ENCODE measurements around the gene EXPH5. TPM values are rescaled to one million over a fixed set of nuclear protein-coding genes. Genes with fewer than 3 reads are reported as not detected.

EXPH5 gene
- total and polyA plus RNA-seq, 7 donors, result 0.36 to 2.4 (median 0.55) TPM

- no peak overlapping the region for H3K27ac ChIP-seq
- H3K4me1 ChIP-seq, result no peaks in the 10 kb centered on the region
- no peak overlapping the region for H3K4me3 ChIP-seq
- intact Hi-C loops (cut with DNase I), result no loop called here
- H3K9me3 ChIP-seq, result no peaks in the 10 kb centered on the region
- H3K27me3 ChIP-seq, result no peaks in the 10 kb centered on the region
- DNase-seq, result no peak
- TF ChIP-seq POLR2AphosphoS5 (IDR thresholded peaks at IDR 0.05), result no peak
- TF ChIP-seq POLR2A (IDR thresholded peaks at IDR 0.05), result no peak
- no peak for TF ChIP-seq CTCF (IDR thresholded peaks at IDR 0.05)
- TF ChIP-seq EP300 (IDR thresholded peaks at IDR 0.05), result no peak
- 16 to 62% methylated on average over 2 of the region's 2 CpGs for WGBS, 2 donors
- no peaks in the 10 kb centered on the region for H3K36me3 ChIP-seq
Observed at GRCh38 chr11:108571001-108571400, 22.6 kb downstream of the EXPH5 start.

- no peak for DNase-seq
- Histone ChIP-seq H3K36me3 (no peaks in the 10 kb centered on the region), H3K9me3 (no peaks in the 10 kb centered on the region), H3K27me3 (no peaks in the 10 kb centered on the region), H3K27ac (no peak overlapping the region), H3K4me1 (no peaks in the 10 kb centered on the region), H3K4me3 (no peak overlapping the region)
- intact Hi-C loops (cut with DNase I), result no loop called here
- TF ChIP-seq CTCF (IDR thresholded peaks at IDR 0.05) (no peak), POLR2AphosphoS5 (IDR thresholded peaks at IDR 0.05) (no peak), POLR2A (IDR thresholded peaks at IDR 0.05) (no peak), EP300 (IDR thresholded peaks at IDR 0.05) (no peak)
- WGBS, 2 donors, result 97 to 98% methylated on average over 1 of the region's 1 CpG
Observed at GRCh38 chr11:108569896-108570295, 23.7 kb downstream of the EXPH5 start.

- Histone ChIP-seq H3K36me3 (no peaks in the 10 kb centered on the region), H3K27me3 (no peaks in the 10 kb centered on the region), H3K27ac (no peak overlapping the region), H3K4me3 (no peak overlapping the region), H3K9me3 (no peaks in the 10 kb centered on the region), H3K4me1 (no peaks in the 10 kb centered on the region)
- intact Hi-C loops (cut with DNase I), result no loop called here
- 81 to 88% methylated on average over 11 of the region's 11 CpGs for WGBS, 2 donors
- TF ChIP-seq CTCF (IDR thresholded peaks at IDR 0.05) (no peak), POLR2A (IDR thresholded peaks at IDR 0.05) (no peak), POLR2AphosphoS5 (IDR thresholded peaks at IDR 0.05) (no peak), EP300 (IDR thresholded peaks at IDR 0.05) (no peak)
- no peak for DNase-seq
Observed at GRCh38 chr11:108568195-108568858, 25.2 kb downstream of the EXPH5 start.

- H3K27me3 ChIP-seq, result no peaks in the 10 kb centered on the region
- no peaks in the 10 kb centered on the region for H3K36me3 ChIP-seq
- 15 to 65% methylated on average over 3 of the region's 3 CpGs for WGBS, 2 donors
- no peak for TF ChIP-seq EP300 (IDR thresholded peaks at IDR 0.05)
- no peak overlapping the region for H3K4me3 ChIP-seq
- no peak for DNase-seq
- intact Hi-C loops (cut with DNase I), result no loop called here
- no peaks in the 10 kb centered on the region for H3K9me3 ChIP-seq
- H3K4me1 ChIP-seq, result no peaks in the 10 kb centered on the region
- H3K27ac ChIP-seq, result no peak overlapping the region
Observed at GRCh38 chr11:108565653-108566052, 27.9 kb downstream of the EXPH5 start.

GRCh38 chr11:108562746-108563581, 30.6 kb downstream of the EXPH5 start:
- DNase-seq, result no peak
- intact Hi-C loops (cut with DNase I), result no loop called here
- H3K4me3 ChIP-seq, result no peak overlapping the region
- TF ChIP-seq CTCF (IDR thresholded peaks at IDR 0.05), result no peak
- no peak for TF ChIP-seq POLR2AphosphoS5 (IDR thresholded peaks at IDR 0.05)
- no peak for TF ChIP-seq POLR2A (IDR thresholded peaks at IDR 0.05)
- TF ChIP-seq EP300 (IDR thresholded peaks at IDR 0.05), result no peak
- H3K27ac ChIP-seq, result no peak overlapping the region
- H3K27me3 ChIP-seq, result no peaks in the 10 kb centered on the region
- H3K4me1 ChIP-seq, result no peaks in the 10 kb centered on the region
- no peaks in the 10 kb centered on the region for H3K36me3 ChIP-seq
- H3K9me3 ChIP-seq, result no peaks in the 10 kb centered on the region
- WGBS, 2 donors, result 85 to 90% methylated on average over 5 of the region's 5 CpGs

All from sigmoid colon (tissue), 7 donors.